GM19035 (cell line): ENCODE results near the gene FGF5.
"Not testable (repeated sequence)": the region's sequence is repeated elsewhere in the genome, so short reads cannot be mapped to it uniquely, and the experiment has no call there.

Experiments used
- ATAC-seq: cut with Tn5 transposase; IDR thresholded peaks from one replicate; pipeline ENCODE4 v1.9.1; 2021; ENCODE audit not compliant: unreplicated experiment

The FGF5 gene

GRCh38 chr4:80294206-80294605, 27.7 kb downstream of the FGF5 start:
- no peak for ATAC-seq

DNA sequence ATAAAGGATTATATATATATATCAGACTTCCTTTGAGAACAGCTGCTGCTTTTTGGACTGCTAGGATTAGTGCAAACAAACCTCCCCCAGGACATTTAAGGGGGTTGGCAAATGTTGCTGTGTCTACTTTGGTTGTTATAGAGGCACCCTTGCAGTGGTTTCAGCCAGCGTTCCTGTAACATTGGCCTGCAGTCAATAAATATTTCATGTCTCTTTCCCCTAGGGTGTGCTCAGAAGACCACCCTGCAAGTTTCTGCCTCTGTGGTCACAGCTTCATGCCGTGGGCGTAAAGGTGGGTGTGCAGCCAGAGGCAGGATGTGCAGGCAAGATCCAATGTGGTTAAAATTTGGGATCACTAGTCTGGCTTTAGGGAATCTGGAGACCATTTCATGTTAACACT, 28.9 kb downstream of the FGF5 start:
- no peak for ATAC-seq

- no peak for ATAC-seq
Measured at GRCh38 chr4:80295826-80296225, 29.4 kb downstream of the FGF5 start.

GRCh38 chr4:80301884-80302283, 35.4 kb downstream of the FGF5 start:
- ATAC-seq: no peak

DNA sequence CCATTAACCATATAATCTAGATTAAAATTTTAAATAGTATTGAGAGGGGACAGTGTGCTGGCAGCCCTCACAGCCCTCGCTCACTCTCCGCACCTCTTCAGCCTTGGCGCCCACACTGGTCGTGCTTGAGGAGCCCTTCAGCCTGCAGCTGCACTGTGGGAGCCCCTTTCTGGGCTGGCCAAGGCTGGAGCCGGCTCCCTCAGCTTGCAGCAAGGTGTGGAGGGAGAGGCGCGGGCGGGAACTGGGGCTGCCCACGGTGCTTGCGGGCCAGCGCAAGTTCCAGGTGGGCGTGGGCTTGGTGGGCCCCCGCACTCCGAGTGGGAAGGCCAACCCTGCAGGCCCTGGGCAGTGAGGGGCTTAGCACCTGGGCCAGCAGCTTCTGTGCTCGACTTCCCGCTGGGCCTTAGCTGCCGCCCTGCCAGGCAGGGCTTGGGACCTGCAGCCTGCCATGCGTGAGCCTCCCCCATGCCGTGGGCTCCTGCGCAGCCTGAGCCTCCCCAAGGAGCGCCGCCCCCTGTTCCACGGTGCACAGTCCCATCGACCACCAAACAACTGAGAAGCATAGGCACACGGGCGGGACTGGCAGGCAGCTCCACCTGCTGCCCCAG, 36.3 kb downstream of the FGF5 start:
- ATAC-seq: no peak

DNA sequence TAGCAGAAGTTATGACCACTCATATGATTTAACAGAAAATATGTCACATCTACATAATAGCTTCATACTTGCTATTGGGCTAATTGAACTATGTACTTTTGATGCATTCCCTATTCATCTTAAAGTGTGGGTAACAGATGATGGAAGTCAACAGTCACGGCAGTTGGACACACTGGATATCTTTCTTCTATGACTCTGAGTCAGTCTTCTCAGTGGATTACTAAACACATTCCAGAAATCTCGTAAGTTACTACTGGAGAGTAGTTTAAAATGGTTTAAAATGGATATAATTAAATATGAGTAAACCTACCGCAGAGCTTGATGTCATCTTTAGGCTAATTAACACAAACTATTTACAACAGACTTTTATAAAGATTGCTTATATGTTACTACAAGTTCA, 39.0 kb downstream of the FGF5 start:
- no peak for ATAC-seq

DNA sequence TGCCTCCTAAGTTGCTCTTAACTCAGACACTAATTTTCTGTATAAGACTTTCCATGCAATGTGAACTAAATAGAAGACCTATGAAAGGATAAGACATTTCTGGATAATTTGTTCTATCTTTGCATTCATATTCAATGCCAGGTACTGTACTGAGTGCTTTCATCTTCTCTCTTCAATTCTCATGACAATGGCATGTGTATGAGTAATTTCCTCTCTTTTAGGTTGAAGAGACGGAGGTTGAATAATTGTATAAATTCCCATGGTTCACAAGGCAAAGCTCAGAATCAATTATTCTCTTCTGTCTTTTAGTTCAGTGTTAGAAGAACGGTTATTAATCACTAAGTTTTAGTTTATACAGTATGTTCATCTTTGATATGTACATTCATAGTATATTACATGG, 39.8 kb downstream of the FGF5 start:
- ATAC-seq: no peak

DNA sequence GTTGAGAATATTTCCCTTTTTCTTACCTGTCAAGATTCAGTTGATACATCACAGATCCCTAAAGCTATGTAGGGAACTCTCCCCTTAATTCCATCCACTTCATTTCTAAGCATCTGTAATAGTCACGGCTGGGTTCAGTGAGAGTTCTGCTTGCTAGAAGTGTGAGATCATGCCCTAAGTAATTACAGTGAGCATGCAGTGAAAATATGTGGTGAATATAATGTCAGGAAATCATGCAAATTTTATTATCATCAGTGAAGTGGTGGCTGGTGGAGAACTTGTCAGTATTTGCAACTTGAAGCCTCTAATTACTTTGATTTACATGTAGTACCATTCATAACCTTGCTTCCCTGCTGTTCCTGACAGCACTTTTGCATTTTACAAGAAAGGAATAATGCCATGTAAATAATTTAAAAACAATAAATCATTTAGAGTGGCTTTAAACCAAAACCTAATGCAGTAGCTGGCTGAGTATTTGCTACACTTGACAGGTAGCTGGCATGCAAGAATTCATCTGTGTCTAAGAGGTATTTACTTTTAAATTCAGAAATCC, 40.8 kb downstream of the FGF5 start:
- ATAC-seq: no peak

- ATAC-seq: no peak
Measured at GRCh38 chr4:80307774-80308465, 41.5 kb downstream of the FGF5 start.

- ATAC-seq: no peak
Measured at GRCh38 chr4:80308466-80308822, 42.0 kb downstream of the FGF5 start.

- no peak for ATAC-seq
Measured at GRCh38 chr4:80309294-80310004, 43.0 kb downstream of the FGF5 start.

DNA sequence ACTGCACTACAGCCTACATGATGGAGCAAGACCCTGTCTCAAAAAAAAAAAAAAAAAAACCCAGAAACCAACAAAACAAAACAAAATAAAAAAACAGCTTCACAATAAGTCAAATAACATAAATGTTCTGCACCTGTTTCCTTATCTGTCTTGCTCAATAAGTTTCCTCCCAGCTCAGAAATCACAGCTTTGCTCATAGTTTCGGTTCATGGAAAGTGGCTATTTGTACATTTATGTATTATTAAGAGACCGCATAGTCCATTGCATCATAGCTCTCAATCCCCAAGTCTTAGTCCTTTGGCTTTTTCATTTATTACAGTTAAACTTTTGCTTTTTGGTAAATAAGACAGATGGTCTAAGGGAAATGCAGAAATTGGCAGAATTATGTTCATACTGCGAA, 44.7 kb downstream of the FGF5 start:
- no peak for ATAC-seq

DNA sequence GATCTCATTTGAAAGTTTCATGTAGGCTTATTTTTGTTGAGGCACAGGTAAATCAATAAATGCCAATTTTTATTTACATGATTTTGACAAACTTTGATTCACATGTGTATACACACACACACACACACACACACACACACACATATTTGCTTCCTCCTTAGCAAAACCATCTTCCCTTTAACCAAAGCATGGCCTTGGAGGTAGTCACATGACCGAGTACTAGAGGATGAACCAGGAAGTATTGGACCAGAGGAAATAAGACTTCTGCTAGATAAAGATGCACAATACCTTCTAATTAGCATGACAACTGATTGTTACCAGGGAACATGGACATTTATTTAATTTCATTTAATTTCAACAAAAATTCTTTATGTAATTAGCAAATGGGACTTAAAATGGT, 45.7 kb downstream of the FGF5 start:
- ATAC-seq: no peak

DNA sequence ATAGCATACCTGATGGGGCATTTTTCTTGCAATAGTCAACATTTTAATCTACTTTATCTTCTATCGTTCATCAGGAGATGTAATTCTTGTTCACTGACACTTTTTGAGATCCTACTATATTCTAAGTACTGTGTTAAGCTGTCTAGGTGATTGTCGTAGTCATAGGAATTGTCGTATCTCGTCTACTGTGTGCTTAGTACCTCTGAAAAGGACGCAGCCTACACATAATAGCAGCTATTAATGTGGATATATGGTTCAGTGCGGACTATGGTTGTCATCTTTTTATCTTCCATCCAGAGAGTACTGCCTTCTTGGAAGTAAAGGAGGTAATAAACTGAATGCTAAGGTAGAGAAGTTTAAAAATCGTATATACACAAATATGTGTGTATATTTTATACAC, 47.2 kb downstream of the FGF5 start:
- ATAC-seq: no peak

DNA sequence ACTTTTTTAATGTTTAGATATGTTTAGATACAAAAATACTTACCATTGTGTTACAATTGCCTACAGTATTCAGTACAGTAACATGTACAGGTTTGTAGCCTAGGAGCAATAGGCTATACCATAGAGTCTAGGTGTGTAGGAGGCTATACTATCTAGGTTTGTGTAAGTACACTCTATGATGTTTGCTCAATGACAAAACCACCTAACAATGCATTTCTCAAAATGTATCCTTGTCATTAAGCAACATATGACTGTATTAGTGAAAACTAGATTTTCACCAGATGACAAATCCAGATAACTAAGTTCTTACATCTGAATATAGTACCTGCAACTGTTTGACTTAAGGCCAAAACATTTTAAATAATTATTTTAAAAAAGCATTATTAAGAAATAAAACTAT, 49.4 kb downstream of the FGF5 start:
- not testable (repeated sequence) for ATAC-seq

DNA sequence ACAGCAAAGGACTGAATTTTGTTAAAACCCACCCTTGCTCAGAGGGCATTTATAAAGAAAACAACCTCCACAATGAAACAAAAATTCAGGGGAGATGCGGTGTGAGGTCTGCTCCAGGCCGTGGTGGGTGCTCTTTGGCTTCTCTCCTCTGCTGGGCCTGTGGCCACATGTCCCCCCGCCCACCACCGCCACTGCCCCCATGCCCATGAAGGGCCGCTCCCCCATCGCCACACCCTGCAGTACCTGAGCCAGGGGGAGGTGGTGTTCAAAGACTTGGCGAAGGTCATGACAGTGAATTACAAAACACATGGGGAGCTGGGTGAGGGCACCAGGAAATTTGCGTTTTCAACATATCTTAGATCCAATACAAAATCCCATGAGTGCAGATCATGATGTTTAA, 54.9 kb downstream of the FGF5 start:
- ATAC-seq: no peak

- ATAC-seq: no peak
Measured at GRCh38 chr4:80321776-80322175, 55.3 kb downstream of the FGF5 start.

DNA sequence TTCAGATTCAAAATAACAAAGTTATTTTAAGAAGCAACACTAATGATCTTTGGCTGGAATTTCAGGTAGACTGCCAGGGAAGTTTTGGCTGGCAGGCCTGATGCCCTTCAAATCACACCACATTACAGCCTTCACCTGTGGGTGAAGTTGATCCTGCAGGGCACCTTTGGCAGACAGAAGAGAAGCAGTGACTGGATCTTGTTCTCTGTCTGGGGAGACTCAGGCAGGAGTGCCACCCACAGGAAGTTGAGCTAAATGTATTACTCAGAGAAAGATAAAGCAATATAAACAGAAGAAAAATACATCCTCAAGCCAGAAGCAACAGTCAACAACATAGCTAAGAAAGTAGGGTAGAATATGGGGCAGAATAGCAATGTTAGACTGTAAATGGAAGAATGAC, 56.3 kb downstream of the FGF5 start:
- no peak for ATAC-seq

DNA sequence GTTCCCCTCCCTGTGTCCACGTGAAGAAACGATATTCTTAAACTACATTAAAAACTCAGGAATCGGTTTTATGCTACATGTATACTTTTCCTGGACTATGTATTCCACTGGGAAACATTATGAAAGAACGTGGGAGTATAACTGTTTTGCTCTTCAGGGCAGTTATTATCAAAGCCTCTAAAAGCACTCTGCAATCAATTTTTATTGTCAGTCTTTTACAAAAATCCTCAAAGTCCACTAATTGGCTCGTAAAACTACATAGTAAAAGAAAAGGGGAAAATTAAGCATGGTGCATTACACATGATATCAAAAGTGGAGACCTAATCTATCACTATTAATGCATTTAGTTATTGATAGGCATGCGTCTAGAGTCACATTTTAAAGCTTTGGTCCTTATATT, 57.7 kb downstream of the FGF5 start:
- ATAC-seq: no peak

DNA sequence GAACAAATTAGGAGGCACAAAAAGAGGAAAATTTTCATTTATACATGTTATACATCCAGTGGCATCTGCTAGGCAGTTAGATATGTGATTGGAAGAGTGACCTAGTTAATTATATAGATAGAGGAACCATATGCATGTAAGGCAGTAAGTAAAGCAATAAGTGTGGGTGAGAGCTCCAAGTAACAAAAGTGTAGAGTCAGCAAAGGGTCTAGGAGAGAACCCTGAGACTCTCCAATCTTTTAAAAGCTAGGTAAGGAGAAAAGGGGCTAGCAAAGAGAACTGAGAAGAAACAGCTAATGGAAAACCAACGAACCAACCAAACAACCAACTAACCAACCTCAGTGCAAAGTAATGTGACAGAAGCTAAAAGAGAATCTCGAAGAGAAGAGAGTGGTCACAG, 65.2 kb downstream of the FGF5 start:
- ATAC-seq: no peak

- no peak for ATAC-seq
Measured at GRCh38 chr4:80333121-80333520, 66.7 kb downstream of the FGF5 start.

DNA sequence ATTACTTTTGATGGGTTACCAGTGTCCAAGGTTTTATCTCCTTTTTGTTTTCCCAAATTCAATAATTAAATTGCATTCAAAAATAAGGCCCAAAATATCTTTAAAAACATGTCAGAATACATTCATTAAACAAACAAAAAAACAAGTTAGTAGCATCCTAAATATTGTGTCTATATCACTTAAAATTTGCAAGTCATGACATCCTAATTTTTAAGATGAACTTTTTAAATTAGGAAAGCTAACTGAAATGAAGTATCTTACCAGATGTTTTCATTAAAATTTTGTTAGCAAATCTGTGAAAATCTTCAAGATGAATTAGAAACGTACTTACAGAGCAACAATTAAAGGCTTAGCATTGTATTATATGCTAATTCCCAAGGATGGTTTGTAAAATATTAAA, 68.1 kb downstream of the FGF5 start:
- ATAC-seq: no peak
